Esophagus (tissue), 2 donors: Measurements from ENCODE around the gene WDR35. TPM values are rescaled to one million over a fixed set of nuclear protein-coding genes. Genes with fewer than 3 reads are reported as not detected.

Experiments
- H3K27ac ChIP-seq, 2 donors: one replicate each; pipeline ENCODE4 v1.5.1; 2013; ENCODE audit warnings: low read depth in 2 of 2, mild to moderate bottlenecking in 2 of 2, inconsistent platforms in 1 of 2, low read length in 1 of 2, moderate library complexity in 1 of 2
- H3K27me3 ChIP-seq, 2 donors: one replicate each; pipeline ENCODE4 v1.6.1; 2013; ENCODE audit warnings: low read length in 2 of 2, control low read depth in 1 of 2, mild to moderate bottlenecking in 1 of 2; ENCODE audit not compliant: insufficient read depth in 2 of 2, control insufficient read depth in 1 of 2
- H3K36me3 ChIP-seq, 2 donors: one replicate each; pipeline ENCODE4 v1.6.1; 2013; ENCODE audit warnings: low read length in 1 of 2; ENCODE audit not compliant: control insufficient read depth in 2 of 2, insufficient read depth in 2 of 2
- H3K4me1 ChIP-seq, 2 donors: one replicate each; pipeline ENCODE4 v1.6.1; 2013; ENCODE audit warnings: low read length in 1 of 2; ENCODE audit not compliant: control insufficient read depth in 2 of 2, insufficient read depth in 2 of 2
- H3K4me3 ChIP-seq, 2 donors: one replicate each; pipeline ENCODE4 v1.5.1; 2013; ENCODE audit warnings: low read length in 2 of 2, mild to moderate bottlenecking in 2 of 2, low read depth in 1 of 2, moderate library complexity in 1 of 2
- H3K9me3 ChIP-seq, 2 donors: one replicate each; pipeline ENCODE4 v1.6.1; 2013; ENCODE audit warnings: mild to moderate bottlenecking in 2 of 2, low read depth in 1 of 2, low read length in 1 of 2, moderate library complexity in 1 of 2; ENCODE audit not compliant: control insufficient read depth in 2 of 2, insufficient read depth in 1 of 2
- WGBS, 2 donors: extraction: QIAGEN DNeasy Blood & Tissue Kit; methylation state at CpG; one replicate each; pipeline ENCODE4 v1.1.7; 2013; 5-methylcytosine and 5-hydroxymethylcytosine counted together
- polyA plus RNA-seq, 2 donors: library from polyadenylated mRNA; stranded (reverse); fragments of 200-250 nt; gene quantifications; one replicate each; pipeline ENCODE4 v1.2.3, GENCODE V29; 2013
- donor health status: healthy with polysubstance abuse.
- donor health status: Bipolar disorder and iron deficiency.

The WDR35 gene
- polyA plus RNA-seq, 2 donors: 0.83 to 1.3 TPM

GRCh38 chr2:20025065-20025786 lies 35.3 kb upstream of the WDR35 start:
- Histone ChIP-seq H3K4me3 (no peak overlapping the region), H3K36me3 (peaks cover 2% of the 10 kb centered on the region in 2 donors), H3K27ac (no peak overlapping the region), H3K27me3 (no peaks in the 10 kb centered on the region), H3K9me3 (peaks cover 0 to 3% of the 10 kb centered on the region in 2 donors), H3K4me1 (no peaks in the 10 kb centered on the region)
- 89 to 91% methylated on average over 3 of the region's 3 CpGs for whole genome bisulfite sequencing, 2 donors

GRCh38 chr2:20023688-20024087 lies 33.8 kb upstream of the WDR35 start:
- Histone ChIP-seq H3K36me3 (no peaks in the 10 kb centered on the region), H3K27ac (no peak overlapping the region), H3K27me3 (no peaks in the 10 kb centered on the region), H3K4me1 (no peaks in the 10 kb centered on the region), H3K4me3 (no peak overlapping the region), H3K9me3 (peaks cover 0 to 3% of the 10 kb centered on the region in 2 donors)
- WGBS, 2 donors: 94% methylated on average over 4 of the region's 4 CpGs

GRCh38 chr2:20021405-20022009 lies 31.6 kb upstream of the WDR35 start:
- 87 to 88% methylated on average over 3 of the region's 3 CpGs for WGBS, 2 donors
- H3K27me3 ChIP-seq: no peaks in the 10 kb centered on the region
- peaks cover 0 to 3% of the 10 kb centered on the region in 2 donors for H3K9me3 ChIP-seq
- no peaks in the 10 kb centered on the region for H3K36me3 ChIP-seq
- H3K4me3 ChIP-seq: no peak overlapping the region
- H3K4me1 ChIP-seq: no peaks in the 10 kb centered on the region
- H3K27ac ChIP-seq: no peak overlapping the region

- H3K4me1 ChIP-seq: no peaks in the 10 kb centered on the region
- H3K36me3 ChIP-seq: no peaks in the 10 kb centered on the region
- H3K27ac ChIP-seq: no peak overlapping the region
- peaks cover 0 to 3% of the 10 kb centered on the region in 2 donors for H3K9me3 ChIP-seq
- H3K27me3 ChIP-seq: no peaks in the 10 kb centered on the region
- no peak overlapping the region for H3K4me3 ChIP-seq
- WGBS, 2 donors: 80 to 87% methylated on average over 4 of the region's 4 CpGs
These were observed 29.8 kb upstream of the WDR35 start for GRCh38 chr2:20019747-20020146.

- no peak overlapping the region for H3K27ac ChIP-seq
- no peaks in the 10 kb centered on the region for H3K27me3 ChIP-seq
- H3K4me3 ChIP-seq: no peak overlapping the region
- 92 to 98% methylated on average over 2 of the region's 2 CpGs for WGBS, 2 donors
- no peaks in the 10 kb centered on the region for H3K36me3 ChIP-seq
- H3K4me1 ChIP-seq: no peaks in the 10 kb centered on the region
- H3K9me3 ChIP-seq: peaks cover 0 to 3% of the 10 kb centered on the region in 2 donors
These were observed 28.8 kb upstream of the WDR35 start for GRCh38 chr2:20018601-20019152.

GRCh38 chr2:20016346-20016745 lies 26.4 kb upstream of the WDR35 start:
- Histone ChIP-seq H3K27me3 (no peaks in the 10 kb centered on the region), H3K4me1 (no peaks in the 10 kb centered on the region), H3K9me3 (peaks cover 0 to 2% of the 10 kb centered on the region in 2 donors), H3K4me3 (no peak overlapping the region), H3K27ac (no peak overlapping the region), H3K36me3 (no peaks in the 10 kb centered on the region)

- 13 to 28% methylated on average over 2 of the region's 2 CpGs for WGBS, 2 donors
- Histone ChIP-seq H3K9me3 (no peaks in the 10 kb centered on the region), H3K27ac (no peak overlapping the region), H3K4me3 (no peak overlapping the region), H3K4me1 (no peaks in the 10 kb centered on the region), H3K36me3 (no peaks in the 10 kb centered on the region), H3K27me3 (no peaks in the 10 kb centered on the region)
These were observed 25.7 kb upstream of the WDR35 start for GRCh38 chr2:20015482-20016083.

GRCh38 chr2:20013126-20013849 lies 23.4 kb upstream of the WDR35 start:
- Histone ChIP-seq H3K27ac (peak overlapping the region; percentile 9 to 46), H3K27me3 (no peaks in the 10 kb centered on the region), H3K4me1 (no peaks in the 10 kb centered on the region), H3K4me3 (peak overlapping the region in 1 of 2 donors; percentile 54), H3K36me3 (no peaks in the 10 kb centered on the region), H3K9me3 (no peaks in the 10 kb centered on the region)
- 57 to 63% methylated on average over 15 of the region's 15 CpGs for WGBS, 2 donors
